HEK293 (cell line): ENCODE measurements around the gene PPARG.

ENCODE experiments used
- CTCF ChIP-seq: fragments of 450-650 bp; formaldehyde crosslinking; IDR thresholded peaks from 2 replicates; pipeline ENCODE4 v1.5.1; 2016; ENCODE audit warnings: missing biosample characterization, missing genetic modification characterization
- HOXA7 ChIP-seq: sonication (generic); formaldehyde crosslinking; IDR thresholded peaks from 2 replicates; pipeline ENCODE4 v1.8.1; 2022; ENCODE audit warnings: missing genetic modification reagents, borderline replicate concordance
- PRDM1 ChIP-seq: fragments of 450-650 bp; formaldehyde crosslinking; IDR thresholded peaks from 2 replicates; pipeline ENCODE4; 2016; ENCODE audit warnings: missing biosample characterization, missing genetic modification characterization
- ZNF10 ChIP-seq: fragments of 450-650 bp; formaldehyde crosslinking; IDR thresholded peaks from 2 replicates; pipeline ENCODE4 v1.5.1; 2017; ENCODE audit warnings: missing biosample characterization, missing genetic modification characterization
- ZNF510 ChIP-seq: fragments of 450-650 bp; formaldehyde crosslinking; IDR thresholded peaks from 2 replicates; pipeline ENCODE4 v1.5.1; 2018; ENCODE audit warnings: mild to moderate bottlenecking, missing genetic modification characterization, missing biosample characterization; ENCODE audit not compliant: insufficient replicate concordance
- ZNF549 ChIP-seq: fragments of 450-650 bp; IDR thresholded peaks from 2 replicates; pipeline ENCODE4 v1.5.1; 2018; ENCODE audit warnings: missing biosample characterization, missing genetic modification characterization, mild to moderate bottlenecking, inconsistent platforms, moderate library complexity
- TF ChIP-seq, protein P1 (sequence below): fragments of 450-650 bp; formaldehyde crosslinking; IDR thresholded peaks from 2 replicates; pipeline ENCODE4 v1.5.1; 2016; ENCODE audit warnings: missing biosample characterization, missing genetic modification characterization
- TF ChIP-seq, protein P2 (sequence below): sonication (generic); formaldehyde crosslinking; IDR thresholded peaks from 2 replicates; pipeline ENCODE4 v1.8.1; 2022; ENCODE audit warnings: mild to moderate bottlenecking, moderate library complexity, missing genetic modification reagents

DNA sequence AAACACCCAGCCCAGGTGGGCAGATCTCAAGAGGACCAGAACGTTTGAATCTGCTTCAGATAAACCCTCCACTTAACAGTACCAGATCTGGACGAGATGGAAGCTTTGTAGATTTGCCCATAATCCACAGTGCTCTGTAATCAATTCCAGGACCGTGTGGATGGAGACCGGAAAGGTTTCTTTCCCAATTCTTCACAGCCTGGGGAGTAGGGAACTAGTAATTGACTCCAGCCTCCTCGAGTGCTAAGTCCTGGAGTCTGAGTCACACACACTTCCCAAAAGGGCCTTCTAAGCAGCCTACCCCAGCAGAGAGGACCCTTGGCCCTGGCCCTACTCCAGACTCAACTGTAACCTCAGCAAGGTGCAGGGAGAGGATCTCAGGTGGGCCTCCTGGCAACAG, 139.3 kb downstream of the PPARG start:
- TF ChIP-seq ZNF549 (tag by site-specific recombination), result no peak
- no peak for TF ChIP-seq CTCF
- TF ChIP-seq ZNF510 (tag by site-specific recombination), result no peak
- TF ChIP-seq, protein P1, sequence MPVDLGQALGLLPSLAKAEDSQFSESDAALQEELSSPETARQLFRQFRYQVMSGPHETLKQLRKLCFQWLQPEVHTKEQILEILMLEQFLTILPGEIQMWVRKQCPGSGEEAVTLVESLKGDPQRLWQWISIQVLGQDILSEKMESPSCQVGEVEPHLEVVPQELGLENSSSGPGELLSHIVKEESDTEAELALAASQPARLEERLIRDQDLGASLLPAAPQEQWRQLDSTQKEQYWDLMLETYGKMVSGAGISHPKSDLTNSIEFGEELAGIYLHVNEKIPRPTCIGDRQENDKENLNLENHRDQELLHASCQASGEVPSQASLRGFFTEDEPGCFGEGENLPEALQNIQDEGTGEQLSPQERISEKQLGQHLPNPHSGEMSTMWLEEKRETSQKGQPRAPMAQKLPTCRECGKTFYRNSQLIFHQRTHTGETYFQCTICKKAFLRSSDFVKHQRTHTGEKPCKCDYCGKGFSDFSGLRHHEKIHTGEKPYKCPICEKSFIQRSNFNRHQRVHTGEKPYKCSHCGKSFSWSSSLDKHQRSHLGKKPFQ (tag by site-specific recombination), result no peak
- no peak for TF ChIP-seq HOXA7 (CRISPR knock-in tag)
- TF ChIP-seq, protein P2, sequence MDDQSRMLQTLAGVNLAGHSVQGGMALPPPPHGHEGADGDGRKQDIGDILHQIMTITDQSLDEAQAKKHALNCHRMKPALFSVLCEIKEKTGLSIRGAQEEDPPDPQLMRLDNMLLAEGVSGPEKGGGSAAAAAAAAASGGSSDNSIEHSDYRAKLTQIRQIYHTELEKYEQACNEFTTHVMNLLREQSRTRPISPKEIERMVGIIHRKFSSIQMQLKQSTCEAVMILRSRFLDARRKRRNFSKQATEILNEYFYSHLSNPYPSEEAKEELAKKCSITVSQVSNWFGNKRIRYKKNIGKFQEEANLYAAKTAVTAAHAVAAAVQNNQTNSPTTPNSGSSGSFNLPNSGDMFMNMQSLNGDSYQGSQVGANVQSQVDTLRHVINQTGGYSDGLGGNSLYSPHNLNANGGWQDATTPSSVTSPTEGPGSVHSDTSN (CRISPR knock-in tag), result no peak
- no peak for TF ChIP-seq PRDM1 (tag by site-specific recombination)
- no peak for TF ChIP-seq ZNF10 (tag by site-specific recombination)
